ENCODE results near the gene GOLGA6L10. TPM values are rescaled to one million over a fixed set of nuclear protein-coding genes. Genes with fewer than 3 reads are reported as not detected.

GOLGA6L10 gene
- polyA plus RNA-seq, 1 of the 3 experiments (the other 2 are of a cell fraction): 0.10 TPM

DNA sequence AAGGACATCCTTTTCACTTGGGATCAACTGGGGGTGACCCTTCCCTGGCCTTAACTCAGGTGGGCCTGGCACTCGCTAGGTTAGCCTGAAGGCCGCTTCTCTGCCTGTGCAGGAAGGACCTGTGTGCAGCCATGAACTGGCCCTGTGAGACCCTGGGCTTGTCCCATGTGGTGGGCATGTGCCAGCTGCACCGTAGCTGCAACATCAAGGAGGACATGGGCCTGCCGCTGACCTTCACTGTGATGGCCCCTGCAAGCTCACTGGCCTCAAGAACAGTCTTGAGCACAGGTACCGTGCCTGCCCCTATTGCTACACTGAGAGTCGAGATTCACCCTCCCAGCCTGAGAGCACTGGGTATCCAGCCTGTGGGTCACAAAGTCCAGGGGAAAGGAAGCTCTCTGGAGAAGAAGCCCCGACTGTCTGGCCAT lies 43.6 kb downstream of the GOLGA6L10 start:
- no peak for DNase-seq
- WGBS (ENCODE audit: low lambda C conversion rate): 67% methylated on average over 5 of the region's 7 CpGs
- H3K9me2 ChIP-seq: no peaks in the 10 kb centered on the region
- no peaks in the 10 kb centered on the region for H3K36me3 ChIP-seq (replicated peaks in 1 of 2; ENCODE audit: control insufficient read depth in 1 of 2, insufficient read depth in 2 of 2, low read length in 1 of 2)
- no peak overlapping the region for H3K27ac ChIP-seq (ENCODE audit: low read depth in 2 of 2, low read length in 1 of 2)
- H3K79me2 ChIP-seq (ENCODE audit: insufficient read depth): no peaks in the 10 kb centered on the region
- H4K20me1 ChIP-seq (ENCODE audit: insufficient read depth): no peaks in the 10 kb centered on the region
- H2AFZ ChIP-seq (ENCODE audit: low read depth): no peak overlapping the region
- H3K4me2 ChIP-seq: no peak overlapping the region
- H3K9me3 ChIP-seq: no peaks in the 10 kb centered on the region
- TF ChIP-seq TAF1 (IDR thresholded peaks at IDR 0.05; ENCODE audit: borderline replicate concordance, low read depth, low read length) (no peak), EZH2phosphoT487 (IDR thresholded peaks at IDR 0.05; ENCODE audit: borderline replicate concordance, low read depth) (no peak), GABPA (IDR thresholded peaks at IDR 0.05; ENCODE audit: low read depth) (no peak), FOXJ3 (CRISPR knock-in tag; IDR thresholded peaks at IDR 0.05) (no peak), MXI1 (IDR thresholded peaks at IDR 0.05; ENCODE audit: low read depth, low read length) (no peak), USF1 (IDR thresholded peaks at IDR 0.05; ENCODE audit: borderline replicate concordance, low read depth) (no peak), GATA2 (CRISPR knock-in tag; IDR thresholded peaks at IDR 0.05) (no peak), SMC3 (IDR thresholded peaks at IDR 0.05; ENCODE audit: low read depth, low read length) (no peak), TEAD4 (IDR thresholded peaks at IDR 0.05; ENCODE audit: borderline replicate concordance, insufficient read depth) (no peak), JUND (IDR thresholded peaks at IDR 0.05) (no peak), NFIC (IDR thresholded peaks at IDR 0.05; ENCODE audit: borderline replicate concordance) (no peak), PBX3 (IDR thresholded peaks at IDR 0.05) (no peak), RAD21 (IDR thresholded peaks at IDR 0.05; ENCODE audit: low read length) (no peak), ELF1 (IDR thresholded peaks at IDR 0.05) (no peak), YY1 (IDR thresholded peaks at IDR 0.05; ENCODE audit: low read depth) (no peak), FOSL2 (IDR thresholded peaks at IDR 0.05; ENCODE audit: borderline replicate concordance, low read depth) (no peak)
- TF ChIP-seq, protein P1, sequence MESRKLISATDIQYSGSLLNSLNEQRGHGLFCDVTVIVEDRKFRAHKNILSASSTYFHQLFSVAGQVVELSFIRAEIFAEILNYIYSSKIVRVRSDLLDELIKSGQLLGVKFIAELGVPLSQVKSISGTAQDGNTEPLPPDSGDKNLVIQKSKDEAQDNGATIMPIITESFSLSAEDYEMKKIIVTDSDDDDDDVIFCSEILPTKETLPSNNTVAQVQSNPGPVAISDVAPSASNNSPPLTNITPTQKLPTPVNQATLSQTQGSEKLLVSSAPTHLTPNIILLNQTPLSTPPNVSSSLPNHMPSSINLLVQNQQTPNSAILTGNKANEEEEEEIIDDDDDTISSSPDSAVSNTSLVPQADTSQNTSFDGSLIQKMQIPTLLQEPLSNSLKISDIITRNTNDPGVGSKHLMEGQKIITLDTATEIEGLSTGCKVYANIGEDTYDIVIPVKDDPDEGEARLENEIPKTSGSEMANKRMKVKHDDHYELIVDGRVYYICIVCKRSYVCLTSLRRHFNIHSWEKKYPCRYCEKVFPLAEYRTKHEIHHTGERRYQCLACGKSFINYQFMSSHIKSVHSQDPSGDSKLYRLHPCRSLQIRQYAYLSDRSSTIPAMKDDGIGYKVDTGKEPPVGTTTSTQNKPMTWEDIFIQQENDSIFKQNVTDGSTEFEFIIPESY (IDR thresholded peaks at IDR 0.05; ENCODE audit: borderline replicate concordance, low read depth): no peak
- CTCF ChIA-PET: interaction anchor here (1.1 kb wide), 1 partner anchor 11 kb away, joined by 4 read pairs; no protein-coding TSS in a partner anchor
- POLR2A ChIA-PET: no interaction called here
- H3K27me3 ChIP-seq (ENCODE audit: insufficient read depth): no peaks in the 10 kb centered on the region; the same call in 1 of the 2 replicates
- peaks cover 0 to 12% of the 10 kb centered on the region in 2 experiments; a peak in 1 of 4 replicates for H3K4me1 ChIP-seq (ENCODE audit: control insufficient read depth in 1 of 2, insufficient read depth in 2 of 2, low read depth in 1 of 2, low read length in 1 of 2)
- no peak overlapping the region for H3K4me3 ChIP-seq (ENCODE audit: low read depth in 2 of 2, low read length in 1 of 2)
- H3K9ac ChIP-seq: no peak overlapping the region
- H3F3A ChIP-seq (replicated peaks; ENCODE audit: insufficient read depth): no peaks in the 10 kb centered on the region

Data from SK-N-SH (cell line).